Caco-2 (cell line): Measurements from ENCODE around the gene FAM174B. TPM values are rescaled to one million over a fixed set of nuclear protein-coding genes. Genes with fewer than 3 reads are reported as not detected.

Source experiments
- BruUV-seq: library from RNA; stranded (reverse); fragments of 400-500 nt; replicated peaks from 2 replicates; lab custom pipeline; 2021; lab: Mats Ljungman, UMichigan
- CTCF ChIA-PET: fragments of 300-600 bp; sonication (Branson Sonifier 250); formaldehyde crosslinking; loops from one replicate; lab custom pipeline; 2022; ENCODE audit warnings: antibody characterized with exemption; lab: Charles Lee
- POLR2A ChIA-PET: fragments of 300-600 bp; sonication (Branson Sonifier 250); formaldehyde crosslinking; loops from one replicate; lab custom pipeline; 2022; ENCODE audit warnings: antibody characterized with exemption; lab: Charles Lee
- DNase-seq, 2 experiments: peaks; one replicate each; pipeline versions ENCODE4 v3.0.0 to v3.0.0-alpha.2; 2020 to 2022
- H3K27me3 ChIP-seq: replicated peaks from 2 replicates; pipeline ENCODE4 v1.6.0; 2011; ENCODE audit warnings: low read length; ENCODE audit not compliant: control insufficient read depth, insufficient read depth
- H3K36me3 ChIP-seq: 2 replicates; pipeline ENCODE4 v1.5.1; 2011; ENCODE audit warnings: low read length; ENCODE audit not compliant: control insufficient read depth, insufficient read depth
- H3K4me1 ChIP-seq: fragments of 250-450 bp; sonication (Bioruptor Pico); 2 replicates; pipeline ENCODE4 v1.5.1; 2020; ENCODE audit warnings: mild to moderate bottlenecking
- H3K4me3 ChIP-seq: 2 replicates; pipeline ENCODE4 v1.5.1; 2011; ENCODE audit warnings: low read depth, mild to moderate bottlenecking, control low read depth, low read length
- H3K9me3 ChIP-seq: fragments of 250-450 bp; sonication (Bioruptor Pico); 2 replicates; pipeline ENCODE4 v1.5.1; 2020; ENCODE audit warnings: mild to moderate bottlenecking, moderate library complexity
- H3K27ac Mint-ChIP-seq: one replicate; pipeline ENCODE4 v1.8.0; 2022; ENCODE audit warnings: mixed read lengths; ENCODE audit not compliant: unreplicated experiment
- H3K27me3 Mint-ChIP-seq: one replicate; pipeline ENCODE4 v1.8.0; 2022; ENCODE audit warnings: mixed read lengths; ENCODE audit not compliant: insufficient read depth, unreplicated experiment
- H3K36me3 Mint-ChIP-seq: one replicate; pipeline ENCODE4 v1.8.0; 2022; ENCODE audit warnings: mild to moderate bottlenecking, mixed read lengths; ENCODE audit not compliant: insufficient read depth, unreplicated experiment
- H3K4me1 Mint-ChIP-seq: one replicate; pipeline ENCODE4 v1.8.0; 2022; ENCODE audit warnings: low read depth, mixed read lengths; ENCODE audit not compliant: unreplicated experiment
- H3K4me3 Mint-ChIP-seq: one replicate; pipeline ENCODE4 v1.8.0; 2022; ENCODE audit warnings: mild to moderate bottlenecking, moderate library complexity, mixed read lengths; ENCODE audit not compliant: unreplicated experiment
- H3K9me3 Mint-ChIP-seq: one replicate; pipeline ENCODE4 v1.8.0; 2022; ENCODE audit warnings: mixed read lengths; ENCODE audit not compliant: unreplicated experiment
- CTCF ChIP-seq, 2 experiments: fragments of 200-600 bp in 1 of 2; IDR thresholded peaks; 1 replicate in 1 of 2; 2 replicates in 1 of 2; pipeline versions ENCODE4 v1.5.1 to v1.8.0; 2011 to 2022; ENCODE audit warnings: antibody characterized with exemption in 1 of 2, control low read depth in 1 of 2, inconsistent platforms in 1 of 2, low read depth in 1 of 2, low read length in 1 of 2, mild to moderate bottlenecking in 1 of 2, moderate library complexity in 1 of 2; ENCODE audit not compliant: insufficient read depth in 1 of 2, severe bottlenecking in 1 of 2, unreplicated experiment in 1 of 2
- intact Hi-C: fragments of 100-400 bp; cut with micrococcal nuclease; formaldehyde crosslinking; loops from one replicate; pipeline ENCODE4 v1.10.0; 2022; ENCODE audit not compliant: unreplicated experiment
- total RNA-seq: library from RNA; stranded (reverse); gene quantifications from 2 replicates; pipeline ENCODE4 v1.2.3, GENCODE V29; 2022

The FAM174B gene
- total RNA-seq, 1 experiment from 2014 or later: 79.4 TPM

- no peak for TF ChIP-seq CTCF (IDR thresholded peaks at IDR 0.05; ENCODE audit: insufficient read depth in 1 of 2, low read depth in 1 of 2, low read length in 1 of 2, severe bottlenecking in 1 of 2, unreplicated experiment in 1 of 2)
- BruUV-seq: no TSS peak
Observed at GRCh38 chr15:92629276-92629974, 26.1 kb downstream of the FAM174B start.

GRCh38 chr15:92627014-92627413 lies 28.6 kb downstream of the FAM174B start:
- no peaks in the 10 kb centered on the region for H3K27me3 ChIP-seq
- H3K4me3 Mint-ChIP-seq: no peak overlapping the region
- H3K4me1 ChIP-seq: no peaks in the 10 kb centered on the region
- H3K9me3 Mint-ChIP-seq: no peaks in the 10 kb centered on the region
- peaks cover 45% of the 10 kb centered on the region for H3K36me3 Mint-ChIP-seq
- no peak overlapping the region for H3K27ac Mint-ChIP-seq
- intact Hi-C loops: no loop called here
- H3K9me3 ChIP-seq: no peaks in the 10 kb centered on the region
- no TSS peak for BruUV-seq
- DNase-seq: no peak
- H3K4me3 ChIP-seq: no peak overlapping the region
- 0 out of 2 replicates have a peak, but pooled peaks cover 1% of the 10 kb centered on the region for H3K36me3 ChIP-seq
- POLR2A ChIA-PET: no interaction called here
- H3K27me3 Mint-ChIP-seq: no peaks in the 10 kb centered on the region
- CTCF ChIA-PET: interaction anchor here (1.2 kb wide), 1 partner anchor 77 kb away, joined by 3 read pairs; no protein-coding TSS in a partner anchor
- no peak for TF ChIP-seq CTCF (IDR thresholded peaks at IDR 0.05; ENCODE audit: insufficient read depth in 1 of 2, low read depth in 1 of 2, low read length in 1 of 2, severe bottlenecking in 1 of 2, unreplicated experiment in 1 of 2)
- H3K4me1 Mint-ChIP-seq: peaks cover 16% of the 10 kb centered on the region

More at GRCh38 chr15:92629276-92629974, 26.1 kb downstream of the FAM174B start:
- H3K4me1 Mint-ChIP-seq: peaks cover 6% of the 10 kb centered on the region
- intact Hi-C loops: no loop called here
- Histone ChIP-seq H3K4me1 (no peaks in the 10 kb centered on the region), H3K9me3 (no peaks in the 10 kb centered on the region), H3K36me3 (0 out of 2 replicates have a peak, but pooled peaks cover 1% of the 10 kb centered on the region), H3K4me3 (no peak overlapping the region), H3K27me3 (no peaks in the 10 kb centered on the region)
- no peak overlapping the region for H3K27ac Mint-ChIP-seq
- peaks cover 35% of the 10 kb centered on the region for H3K36me3 Mint-ChIP-seq
- ChIA-PET CTCF (no interaction called here), POLR2A (no interaction called here)
- no peak for DNase-seq
- H3K27me3 Mint-ChIP-seq: no peaks in the 10 kb centered on the region
- no peaks in the 10 kb centered on the region for H3K9me3 Mint-ChIP-seq
- no peak overlapping the region for H3K4me3 Mint-ChIP-seq

- intact Hi-C loops: no loop called here
- Mint-ChIP-seq H3K4me1 (peaks cover 16% of the 10 kb centered on the region), H3K27ac (no peak overlapping the region), H3K4me3 (no peak overlapping the region), H3K9me3 (no peaks in the 10 kb centered on the region), H3K36me3 (peaks cover 44% of the 10 kb centered on the region), H3K27me3 (no peaks in the 10 kb centered on the region)
- H3K36me3 ChIP-seq: 0 out of 2 replicates have a peak, but pooled peaks cover 1% of the 10 kb centered on the region
- H3K4me1 ChIP-seq: no peaks in the 10 kb centered on the region; the same call in 1 of the 2 replicates
- no peak overlapping the region for H3K4me3 ChIP-seq
- no TSS peak for BruUV-seq
- H3K9me3 ChIP-seq: no peaks in the 10 kb centered on the region
- no peaks in the 10 kb centered on the region for H3K27me3 ChIP-seq
- ChIA-PET POLR2A (no interaction called here), CTCF (interaction anchor here (0.9 kb wide), 1 partner anchor 104 kb away, joined by 3 read pairs; no protein-coding TSS in a partner anchor)
- no peak for TF ChIP-seq CTCF (IDR thresholded peaks at IDR 0.05; ENCODE audit: insufficient read depth in 1 of 2, low read depth in 1 of 2, low read length in 1 of 2, severe bottlenecking in 1 of 2, unreplicated experiment in 1 of 2)
- no peak for DNase-seq
Observed at GRCh38 chr15:92625251-92625980, 30.2 kb downstream of the FAM174B start.
